ENCODE data around the gene GRN.

GRCh38 chr17:44311562-44312181, 33.4 kb upstream of the GRN start:
- TF ChIP-seq YY1 (IDR thresholded peaks at IDR 0.05; ENCODE audit: insufficient read depth, insufficient read length) (no peak), ZNF274 (IDR thresholded peaks at IDR 0.05; ENCODE audit: low read depth, low read length) (no peak)
